ENCODE measurements around the gene GBP3. TPM values are rescaled to one million over a fixed set of nuclear protein-coding genes. Genes with fewer than 3 reads are reported as not detected.
"Not testable (repeated sequence)": the region's sequence is repeated elsewhere in the genome, so short reads cannot be mapped to it uniquely, and the experiment has no call there.

Gene GBP3
- total RNA-seq: 9.1 TPM

GRCh38 chr1:89022167-89022959 lies at the start of gene GBP3:
TSS of gene GBP3 (minus strand) at chr1:89022866. CDS start at chr1:89020721, 2,145 bp downstream.
- DNase-seq: peak; percentile 8

GRCh38 chr1:89070509-89070908 lies 47.8 kb upstream of the GBP3 start:
- DNase-seq: no peak

GRCh38 chr1:89069951-89070350 lies 47.3 kb upstream of the GBP3 start:
- no peak for DNase-seq

GRCh38 chr1:89068291-89068690 lies 45.6 kb upstream of the GBP3 start:
- DNase-seq: no peak

- no peak for DNase-seq
These were observed 42.6 kb upstream of the GBP3 start, which contains the start of gene GBP1 for GRCh38 chr1:89065079-89065868. TSS of gene GBP1 (minus strand) at chr1:89065208. CDS start at chr1:89063234, 1,974 bp downstream.

- DNase-seq: no peak
These were observed 42.0 kb upstream of the GBP3 start for GRCh38 chr1:89064632-89065031.

GRCh38 chr1:89063094-89063493 lies 40.4 kb upstream of the GBP3 start:
- no peak for DNase-seq

GRCh38 chr1:89060091-89060490 lies 37.4 kb upstream of the GBP3 start:
- DNase-seq: no peak

- DNase-seq: no peak
These were observed 29.3 kb upstream of the GBP3 start for GRCh38 chr1:89051955-89052312.

GRCh38 chr1:89051300-89051954 lies 28.8 kb upstream of the GBP3 start:
- no peak for DNase-seq

- no peak for DNase-seq
These were observed 28.0 kb upstream of the GBP3 start for GRCh38 chr1:89050649-89051033.

- DNase-seq: not testable (repeated sequence)
These were observed 27.4 kb upstream of the GBP3 start for GRCh38 chr1:89049901-89050648.

GRCh38 chr1:89049187-89049586 lies 26.5 kb upstream of the GBP3 start:
- not testable (repeated sequence) for DNase-seq

GRCh38 chr1:89047734-89048133 lies 25.1 kb upstream of the GBP3 start:
- no peak for DNase-seq

GRCh38 chr1:89046318-89047183 lies 23.9 kb upstream of the GBP3 start:
- DNase-seq: not testable (repeated sequence)

GRCh38 chr1:89044970-89045721 lies 22.5 kb upstream of the GBP3 start:
- DNase-seq: no peak

- no peak for DNase-seq
These were observed 21.3 kb upstream of the GBP3 start for GRCh38 chr1:89043940-89044339.

- DNase-seq: no peak
These were observed 19.8 kb upstream of the GBP3 start for GRCh38 chr1:89042491-89042890.

GRCh38 chr1:89041721-89042120 lies 19.1 kb upstream of the GBP3 start:
- no peak for DNase-seq

- no peak for DNase-seq
These were observed 18.5 kb upstream of the GBP3 start for GRCh38 chr1:89041119-89041641.

All from tongue (tissue), 2 donors.